ENCODE measurements around the gene CPPED1. TPM values are rescaled to one million over a fixed set of nuclear protein-coding genes. Genes with fewer than 3 reads are reported as not detected.
"Not testable (repeated sequence)": the region's sequence is repeated elsewhere in the genome, so short reads cannot be mapped to it uniquely, and the experiment has no call there.

CPPED1 gene
- total and polyA plus RNA-seq, 8 donors, result 9.1 to 33.3 (median 9.8) TPM

DNA sequence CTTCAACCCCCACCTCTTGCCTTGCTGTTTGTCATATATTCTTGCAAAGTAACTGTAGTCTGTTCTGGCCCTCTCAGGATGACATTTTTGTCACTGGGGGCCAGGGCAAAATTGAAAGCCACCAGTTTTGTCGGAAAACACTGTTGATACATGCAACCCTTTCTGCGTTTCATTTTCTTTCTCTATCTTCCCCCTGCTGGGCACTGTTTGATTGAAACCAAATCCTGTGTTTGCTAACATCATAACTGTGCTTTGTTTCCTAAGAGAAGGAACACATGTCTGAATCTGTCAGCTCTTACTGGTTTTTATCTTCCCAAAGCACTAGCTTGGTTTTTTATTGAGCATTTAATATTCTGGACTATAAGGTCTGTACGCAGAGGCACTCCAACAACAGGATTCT is 11.7 kb upstream of the CPPED1 start:
- H3K36me3 ChIP-seq, result no peaks in the 10 kb centered on the region
- intact Hi-C loops (cut with DNase I), result no loop called here

DNA sequence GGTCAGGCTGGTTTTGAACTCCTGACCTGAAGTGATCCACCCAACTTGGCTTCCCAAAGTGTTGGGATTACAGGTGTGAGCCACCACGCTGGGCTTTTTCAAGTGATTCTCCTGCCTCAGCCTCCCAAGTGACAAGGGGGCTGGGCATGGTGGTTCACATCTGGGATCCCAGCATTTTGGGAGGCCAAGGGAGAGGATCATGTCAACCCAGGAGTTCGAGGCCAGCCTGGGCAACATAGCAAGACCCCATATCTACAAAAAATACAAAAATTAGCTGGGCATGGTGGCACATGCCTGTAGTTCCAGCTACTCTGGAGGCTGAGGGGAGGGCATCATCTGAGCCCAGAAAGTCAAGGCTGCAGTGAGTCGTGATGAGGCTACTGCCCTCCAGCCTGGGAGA is 10.0 kb upstream of the CPPED1 start:
- H3K27ac ChIP-seq; DNase-seq; H3K36me3 ChIP-seq; intact Hi-C loops (cut with DNase I); ATAC-seq; H3K27me3 ChIP-seq; H3K9me3 ChIP-seq; H3K4me3 ChIP-seq: not testable (repeated sequence)
- H3K4me1 ChIP-seq, result peaks cover 0 to 14% of the 10 kb centered on the region in 2 donors

More for the DNA sequence above, 11.7 kb upstream of the CPPED1 start:
- H3K27me3 ChIP-seq, result no peaks in the 10 kb centered on the region
- H3K4me3 ChIP-seq, result no peak overlapping the region
- TF ChIP-seq, protein P1, sequence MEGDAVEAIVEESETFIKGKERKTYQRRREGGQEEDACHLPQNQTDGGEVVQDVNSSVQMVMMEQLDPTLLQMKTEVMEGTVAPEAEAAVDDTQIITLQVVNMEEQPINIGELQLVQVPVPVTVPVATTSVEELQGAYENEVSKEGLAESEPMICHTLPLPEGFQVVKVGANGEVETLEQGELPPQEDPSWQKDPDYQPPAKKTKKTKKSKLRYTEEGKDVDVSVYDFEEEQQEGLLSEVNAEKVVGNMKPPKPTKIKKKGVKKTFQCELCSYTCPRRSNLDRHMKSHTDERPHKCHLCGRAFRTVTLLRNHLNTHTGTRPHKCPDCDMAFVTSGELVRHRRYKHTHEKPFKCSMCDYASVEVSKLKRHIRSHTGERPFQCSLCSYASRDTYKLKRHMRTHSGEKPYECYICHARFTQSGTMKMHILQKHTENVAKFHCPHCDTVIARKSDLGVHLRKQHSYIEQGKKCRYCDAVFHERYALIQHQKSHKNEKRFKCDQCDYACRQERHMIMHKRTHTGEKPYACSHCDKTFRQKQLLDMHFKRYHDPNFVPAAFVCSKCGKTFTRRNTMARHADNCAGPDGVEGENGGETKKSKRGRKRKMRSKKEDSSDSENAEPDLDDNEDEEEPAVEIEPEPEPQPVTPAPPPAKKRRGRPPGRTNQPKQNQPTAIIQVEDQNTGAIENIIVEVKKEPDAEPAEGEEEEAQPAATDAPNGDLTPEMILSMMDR (IDR thresholded peaks at IDR 0.05), result no peak
- no peak overlapping the region for H3K27ac ChIP-seq
- DNase-seq, result no peak
- ATAC-seq, result no peak
- no peaks in the 10 kb centered on the region for H3K9me3 ChIP-seq
- H3K4me1 ChIP-seq, result peaks cover 0 to 14% of the 10 kb centered on the region in 2 donors

DNA sequence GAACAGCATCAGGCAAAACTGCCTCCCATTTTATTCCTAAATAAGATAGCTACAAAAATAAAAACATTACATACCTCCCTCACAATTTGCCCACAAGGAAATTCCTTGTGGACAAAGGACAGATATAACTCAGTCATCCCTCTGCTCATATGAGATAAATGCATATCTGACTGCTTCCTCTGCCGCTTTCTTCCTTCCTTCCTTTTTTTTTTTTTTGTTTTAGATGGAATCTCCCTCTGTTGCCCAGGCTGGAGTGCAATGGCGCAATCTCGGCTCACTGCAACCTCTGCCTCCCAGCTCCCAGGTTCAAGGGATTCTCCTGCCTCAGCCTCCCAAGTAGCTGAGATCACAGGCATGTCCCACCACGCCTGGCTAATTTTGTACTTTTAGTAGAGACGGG is 9.6 kb upstream of the CPPED1 start:
- ATAC-seq; intact Hi-C loops (cut with DNase I); DNase-seq; H3K36me3 ChIP-seq; H3K27ac ChIP-seq; H3K4me3 ChIP-seq; H3K9me3 ChIP-seq; H3K27me3 ChIP-seq: not testable (repeated sequence)
- peaks cover 0 to 14% of the 10 kb centered on the region in 2 donors for H3K4me1 ChIP-seq

DNA sequence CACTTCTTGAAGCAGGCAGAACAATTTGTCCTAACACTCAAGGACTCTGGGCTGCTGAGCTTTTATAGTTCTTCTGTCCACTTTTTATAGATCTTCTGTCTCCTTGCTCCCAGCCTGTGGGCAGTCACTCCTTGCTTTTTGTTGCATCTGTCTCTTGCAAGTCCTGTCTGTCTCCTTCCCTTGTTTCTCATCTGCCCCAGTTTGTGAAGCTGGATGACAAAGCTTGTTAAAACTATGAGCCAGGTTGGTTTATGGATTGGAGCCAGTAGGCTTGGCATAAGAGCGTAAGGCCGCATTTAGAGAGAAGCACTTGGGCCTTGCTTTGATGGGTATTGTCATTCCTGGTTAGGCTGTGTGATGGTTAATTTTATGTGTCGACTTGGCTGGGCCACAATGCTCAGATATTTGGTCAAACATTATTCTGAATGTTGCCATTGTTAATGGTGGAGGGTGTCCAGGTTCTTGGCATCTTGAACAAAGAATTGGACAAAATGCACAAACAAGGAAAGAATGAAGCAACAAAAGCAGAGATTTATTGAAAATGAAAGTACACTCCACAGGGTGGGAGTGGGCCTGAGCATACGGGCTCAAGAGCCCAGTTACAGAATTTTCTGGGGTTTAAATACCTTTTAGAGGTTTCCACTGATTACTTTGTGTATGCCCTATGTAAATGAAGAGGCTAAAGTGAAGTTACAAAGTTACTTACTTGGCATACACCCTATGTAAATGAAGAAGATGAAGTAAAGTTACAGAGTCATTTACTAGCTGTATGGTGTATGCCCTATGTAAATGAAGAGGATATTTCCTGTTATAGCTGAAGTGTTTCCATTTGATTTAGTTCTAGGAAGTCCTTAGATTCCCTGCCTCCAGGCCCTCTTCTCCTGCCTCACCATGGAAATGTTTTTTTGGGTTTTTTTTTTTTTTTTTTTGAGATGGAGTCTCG is 8.0 kb upstream of the CPPED1 start:
- DNase-seq, result no peak
- no peaks in the 10 kb centered on the region for H3K27me3 ChIP-seq
- H3K4me3 ChIP-seq, result no peak overlapping the region
- ATAC-seq, result no peak
- H3K9me3 ChIP-seq, result peaks cover 0 to 3% of the 10 kb centered on the region in 2 donors
- no peak overlapping the region for H3K27ac ChIP-seq
- H3K36me3 ChIP-seq, result no peaks in the 10 kb centered on the region
- TF ChIP-seq, protein P1 (IDR thresholded peaks at IDR 0.05), result no peak
- H3K4me1 ChIP-seq, result peaks cover 0 to 6% of the 10 kb centered on the region in 2 donors
- intact Hi-C loops (cut with DNase I), result no loop called here

DNA sequence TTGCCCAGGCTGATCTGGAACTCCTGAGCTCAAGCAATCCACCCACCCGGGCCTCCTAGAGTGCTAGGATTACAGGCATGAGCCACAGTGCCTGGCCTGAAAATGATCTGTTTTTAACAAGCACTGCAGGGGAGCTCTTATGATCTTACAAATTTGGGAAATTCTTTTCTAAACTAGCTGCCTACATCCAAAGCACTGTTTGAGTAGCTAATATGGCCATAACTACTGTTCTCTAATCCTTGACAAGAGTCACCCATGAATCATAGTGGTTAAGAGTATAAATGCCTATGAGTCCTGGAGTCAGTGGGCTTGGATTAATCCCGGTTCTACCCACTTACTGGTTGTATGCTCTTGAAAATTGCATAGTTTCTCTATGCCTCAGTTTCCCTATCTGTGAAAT is 1.4 kb upstream of the CPPED1 start:
- Histone ChIP-seq H3K27me3 (no peaks in the 10 kb centered on the region), H3K36me3 (no peaks in the 10 kb centered on the region), H3K27ac (no peak overlapping the region), H3K9me3 (peaks cover 0 to 1% of the 10 kb centered on the region in 2 donors), H3K4me3 (no peak overlapping the region), H3K4me1 (peaks cover 13 to 32% of the 10 kb centered on the region in 2 donors)
- DNase-seq (no peak), ATAC-seq (no peak)
- intact Hi-C loops (cut with DNase I), result no loop called here
- TF ChIP-seq, protein P1 (IDR thresholded peaks at IDR 0.05), result no peak

DNA sequence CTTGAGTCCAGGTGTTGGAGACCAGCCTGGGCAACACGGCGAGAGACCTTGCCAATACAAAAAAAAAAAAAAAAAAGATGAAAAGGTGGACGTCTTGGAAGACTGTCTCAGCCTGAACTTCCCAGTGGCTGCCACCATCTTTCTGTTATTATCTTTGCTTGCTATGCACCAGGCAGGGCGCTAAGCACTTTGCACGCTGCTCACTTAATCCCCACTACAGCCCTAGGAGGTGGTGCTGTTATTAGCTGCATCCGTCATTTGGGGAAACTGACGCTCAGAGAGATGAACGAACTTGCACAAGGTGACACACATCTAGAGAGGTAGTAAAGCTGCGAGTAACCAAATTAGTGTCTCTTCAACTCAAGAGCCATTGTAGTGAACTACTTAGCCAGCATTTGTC is 708 bp upstream of the CPPED1 start:
- ATAC-seq, result no peak
- intact Hi-C loops (cut with DNase I), result no loop called here
- Histone ChIP-seq H3K27ac (no peak overlapping the region), H3K4me3 (peak overlapping the region in 1 of 2 donors; percentile 65), H3K36me3 (no peaks in the 10 kb centered on the region), H3K9me3 (no peaks in the 10 kb centered on the region), H3K4me1 (peaks cover 13 to 37% of the 10 kb centered on the region in 2 donors), H3K27me3 (no peaks in the 10 kb centered on the region)
- DNase-seq, result no peak
- TF ChIP-seq, protein P1 (IDR thresholded peaks at IDR 0.05), result no peak
